HG02973 (cell line): Measurements from ENCODE around the gene NUP210L.
"Not testable (repeated sequence)": the region's sequence is repeated elsewhere in the genome, so short reads cannot be mapped to it uniquely, and the experiment has no call there.

Experiments used
- ATAC-seq: cut with Tn5 transposase; IDR thresholded peaks from one replicate; pipeline ENCODE4 v1.9.1; 2021; ENCODE audit warnings: moderate library complexity; ENCODE audit not compliant: unreplicated experiment

The NUP210L gene

GRCh38 chr1:154170547-154171222, 15.8 kb upstream of the NUP210L start:
- no peak for ATAC-seq

GRCh38 chr1:154167461-154167860, 12.6 kb upstream of the NUP210L start:
- no peak for ATAC-seq

- no peak for ATAC-seq
Measured at GRCh38 chr1:154166207-154166606, 11.3 kb upstream of the NUP210L start.

GRCh38 chr1:154159554-154159953, 4.7 kb upstream of the NUP210L start:
- no peak for ATAC-seq

GRCh38 chr1:154158307-154159125, 3.6 kb upstream of the NUP210L start:
- peak; percentile 39 for ATAC-seq

GRCh38 chr1:154157520-154158306, 2.8 kb upstream of the NUP210L start:
- peak; percentile 80 for ATAC-seq

- no peak for ATAC-seq
Measured at GRCh38 chr1:154155251-154155650, 378 bp upstream of the NUP210L start.

- ATAC-seq: no peak
Measured at GRCh38 chr1:154154053-154154452, 820 bp downstream of the NUP210L start.

- ATAC-seq: no peak
Measured at GRCh38 chr1:154151311-154151710, 3.6 kb downstream of the NUP210L start.

- ATAC-seq: no peak
Measured at GRCh38 chr1:154148807-154149206, 6.1 kb downstream of the NUP210L start.

GRCh38 chr1:154147505-154147904, 7.4 kb downstream of the NUP210L start:
- not testable (repeated sequence) for ATAC-seq

GRCh38 chr1:154145986-154146385, 8.9 kb downstream of the NUP210L start:
- ATAC-seq: no peak

- no peak for ATAC-seq
Measured at GRCh38 chr1:154142358-154142757, 12.5 kb downstream of the NUP210L start.

- no peak for ATAC-seq
Measured at GRCh38 chr1:154141240-154141639, 13.6 kb downstream of the NUP210L start.

- no peak for ATAC-seq
Measured at GRCh38 chr1:154137888-154138287, 17.0 kb downstream of the NUP210L start.

GRCh38 chr1:154133256-154133655, 21.6 kb downstream of the NUP210L start:
- no peak for ATAC-seq

- no peak for ATAC-seq
Measured at GRCh38 chr1:154129391-154129970, 25.4 kb downstream of the NUP210L start.

GRCh38 chr1:154123205-154123604, 31.7 kb downstream of the NUP210L start:
- not testable (repeated sequence) for ATAC-seq

GRCh38 chr1:154117642-154118041, 37.2 kb downstream of the NUP210L start:
- no peak for ATAC-seq

GRCh38 chr1:154115180-154115579, 39.7 kb downstream of the NUP210L start:
- ATAC-seq: no peak

GRCh38 chr1:154104433-154105082, 50.3 kb downstream of the NUP210L start:
- ATAC-seq: no peak
